Kasumi-1 (cell line): Measurements from ENCODE around the gene KLHL6.
"Not testable (repeated sequence)": the region's sequence is repeated elsewhere in the genome, so short reads cannot be mapped to it uniquely, and the experiment has no call there.

Source experiments
- DNase-seq, 2 experiments: peaks; one replicate each; lab custom pipeline; 2025; lab: John Stamatoyannopoulos, UW

Gene KLHL6

DNA sequence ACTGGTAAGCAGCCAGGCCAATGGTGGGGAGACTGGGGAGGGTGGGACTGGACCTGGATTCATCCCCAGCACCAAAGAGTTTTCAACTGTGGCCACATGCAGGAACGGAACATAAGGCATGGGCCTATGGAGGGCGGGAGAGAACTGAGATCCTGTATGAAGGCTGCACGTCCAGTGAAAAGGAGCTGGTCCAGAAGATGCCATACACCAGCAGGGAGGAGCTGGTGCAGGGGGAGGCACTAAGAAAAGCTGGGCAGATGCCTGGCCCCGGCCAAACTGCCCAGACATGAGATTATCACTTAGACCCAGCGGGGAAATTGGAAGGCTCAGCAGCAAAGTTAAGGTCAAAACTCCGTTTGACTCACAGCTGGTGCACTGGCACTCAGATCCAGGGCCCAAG is 69.0 kb downstream of the KLHL6 start:
- DNase-seq = no peak

DNA sequence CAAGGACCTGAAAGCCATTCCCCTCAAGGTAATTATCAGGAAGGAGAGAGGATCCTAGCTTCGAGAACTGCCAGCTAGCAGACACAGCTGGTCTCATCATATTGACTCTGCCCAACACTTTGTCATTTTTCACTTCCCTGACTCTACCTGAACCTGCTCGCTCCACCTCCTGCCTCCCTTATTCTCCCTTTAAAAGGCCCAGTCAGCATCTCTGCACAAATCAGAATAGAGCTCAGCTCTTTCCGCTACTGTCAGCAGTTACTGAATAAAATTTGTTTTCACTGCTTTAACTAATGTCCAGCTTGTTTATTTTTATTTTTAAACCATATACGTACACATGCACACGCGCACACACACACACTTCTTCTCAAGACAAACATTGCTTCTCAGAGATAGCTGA is 69.9 kb downstream of the KLHL6 start:
- no peak for DNase-seq

GRCh38 chr3:183485093-183485492 is 70.4 kb downstream of the KLHL6 start:
- no peak for DNase-seq

DNA sequence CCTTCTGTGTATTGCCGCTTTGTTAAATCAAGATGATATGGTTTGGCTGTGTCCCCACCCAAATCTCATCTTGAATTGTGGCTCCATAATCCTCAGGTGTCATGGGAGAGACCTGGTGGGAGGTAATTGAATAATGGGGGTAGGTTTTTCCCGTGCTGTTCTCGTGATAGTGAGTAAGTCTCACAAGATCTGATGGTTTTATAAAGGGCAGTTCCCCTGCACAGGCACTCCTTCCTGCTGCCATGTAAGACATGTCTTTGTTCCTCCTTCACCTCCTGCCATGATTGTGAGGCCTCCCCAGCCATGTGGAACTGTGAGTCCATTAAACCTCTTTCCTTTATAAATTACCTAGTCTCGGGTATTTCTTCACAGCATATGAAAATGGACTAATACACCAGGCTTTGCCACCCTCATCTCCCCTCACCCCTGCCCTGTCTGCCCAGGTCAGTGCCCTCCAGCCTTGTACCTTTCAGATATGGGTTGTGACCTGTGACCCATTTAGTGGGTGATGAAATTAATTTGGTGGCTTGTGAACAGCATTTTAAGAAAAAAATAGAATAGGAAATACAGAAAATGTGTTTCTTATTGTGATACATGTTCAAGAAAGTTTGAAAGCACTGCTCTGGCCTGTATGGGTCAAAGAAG is 71.0 kb downstream of the KLHL6 start:
- no peak for DNase-seq

DNA sequence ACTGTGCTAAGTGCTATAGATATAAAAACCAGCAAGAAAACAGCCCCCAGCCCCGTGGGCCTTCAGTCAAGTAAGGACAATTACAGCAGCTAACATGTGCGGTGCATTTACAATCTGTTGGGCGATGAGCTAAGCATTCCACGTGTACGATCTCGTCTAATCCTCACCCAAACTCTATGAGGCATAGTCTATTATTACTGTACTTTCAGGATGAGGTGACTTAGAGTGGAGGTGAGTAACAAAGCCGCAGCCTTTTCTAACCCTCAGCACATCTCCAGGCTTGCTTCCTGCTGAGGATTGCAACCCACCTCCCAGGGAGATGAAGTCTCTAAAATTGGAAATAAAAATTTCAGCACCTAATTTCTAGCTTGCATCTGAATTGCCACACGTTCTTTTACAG is 73.9 kb downstream of the KLHL6 start:
- DNase-seq = no peak

- no peak for DNase-seq
Measured at GRCh38 chr3:183478501-183478900, 77.0 kb downstream of the KLHL6 start.

DNA sequence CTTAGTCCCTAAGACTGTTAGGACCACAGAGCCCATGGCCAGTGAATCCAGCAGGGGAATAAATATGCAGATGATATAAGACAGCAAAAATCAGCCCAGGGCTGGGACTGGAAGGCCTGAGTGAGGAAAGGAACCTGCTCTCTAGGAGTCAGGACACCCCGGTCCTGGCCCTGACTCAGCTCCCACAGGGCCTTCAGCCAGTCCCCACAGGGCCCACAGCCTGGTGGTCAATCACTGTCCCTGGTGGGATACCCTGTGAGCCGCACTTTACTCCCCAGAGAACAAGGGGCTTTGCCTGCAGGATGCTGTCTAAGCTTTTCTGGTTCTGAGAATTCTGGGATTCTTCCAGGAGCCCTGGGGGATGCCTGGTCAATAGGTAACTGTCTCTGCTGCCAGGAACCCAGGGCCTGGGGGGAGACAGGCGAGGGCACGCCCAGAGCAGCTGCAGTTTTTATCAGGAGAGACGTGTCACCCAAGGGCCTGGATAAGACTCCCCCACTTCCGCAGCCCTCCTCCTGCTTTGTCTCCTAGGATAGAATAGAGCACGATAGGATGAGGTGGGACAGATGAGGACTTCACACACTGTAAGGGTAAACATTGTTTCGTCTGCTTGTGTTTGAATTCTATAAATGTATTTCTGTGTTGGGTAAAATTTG is 77.6 kb downstream of the KLHL6 start:
- DNase-seq = no peak

DNA sequence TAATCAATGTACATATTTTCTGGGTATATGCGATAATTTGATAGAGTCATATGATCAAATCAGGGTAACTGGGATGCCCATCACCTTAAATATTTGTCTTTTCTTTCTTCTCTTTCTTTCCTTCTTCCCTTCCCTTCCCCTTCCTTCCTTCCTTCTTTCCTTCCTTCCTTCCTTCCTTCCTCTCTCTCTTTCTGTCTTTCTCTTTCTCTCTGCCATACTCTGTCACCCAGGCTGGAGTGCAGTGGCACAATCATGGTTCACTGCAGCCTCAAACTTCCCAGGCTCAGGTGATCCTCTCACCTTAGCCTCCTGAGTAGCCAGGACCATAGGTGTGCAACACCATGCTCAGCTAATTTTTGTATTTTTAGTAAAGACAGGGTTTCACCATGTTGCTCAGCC is 79.7 kb downstream of the KLHL6 start:
- DNase-seq = not testable (repeated sequence)

GRCh38 chr3:183475016-183475763 is 80.3 kb downstream of the KLHL6 start:
- peak; percentile 40 to 44 for DNase-seq

GRCh38 chr3:183473969-183474368 is 81.5 kb downstream of the KLHL6 start:
- DNase-seq = no peak

- no peak for DNase-seq
Measured at GRCh38 chr3:183472155-183472554, 83.4 kb downstream of the KLHL6 start.

- no peak for DNase-seq
Measured at GRCh38 chr3:183468424-183468823, 87.1 kb downstream of the KLHL6 start.

- DNase-seq = no peak
Measured at GRCh38 chr3:183466575-183466974, 88.9 kb downstream of the KLHL6 start.

DNA sequence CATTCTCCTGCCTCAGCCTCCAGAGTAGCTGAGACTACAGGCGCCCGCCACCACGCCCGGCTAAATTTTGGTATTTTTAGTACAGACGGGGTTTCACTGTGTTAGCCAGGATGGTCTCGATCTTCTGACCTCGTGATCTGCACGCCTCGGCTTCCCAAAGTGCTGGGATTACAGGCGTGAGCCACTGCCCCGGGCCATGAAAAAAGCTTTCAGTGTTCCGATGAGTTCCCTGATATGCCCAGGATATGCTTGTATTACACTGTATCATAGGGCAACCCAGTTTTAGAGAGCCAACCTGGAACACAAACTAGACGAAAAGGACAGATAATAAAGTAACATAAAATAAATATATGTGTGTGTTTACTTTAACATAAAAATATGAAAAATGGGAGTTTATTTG is 89.8 kb downstream of the KLHL6 start:
- not testable (repeated sequence) for DNase-seq

DNA sequence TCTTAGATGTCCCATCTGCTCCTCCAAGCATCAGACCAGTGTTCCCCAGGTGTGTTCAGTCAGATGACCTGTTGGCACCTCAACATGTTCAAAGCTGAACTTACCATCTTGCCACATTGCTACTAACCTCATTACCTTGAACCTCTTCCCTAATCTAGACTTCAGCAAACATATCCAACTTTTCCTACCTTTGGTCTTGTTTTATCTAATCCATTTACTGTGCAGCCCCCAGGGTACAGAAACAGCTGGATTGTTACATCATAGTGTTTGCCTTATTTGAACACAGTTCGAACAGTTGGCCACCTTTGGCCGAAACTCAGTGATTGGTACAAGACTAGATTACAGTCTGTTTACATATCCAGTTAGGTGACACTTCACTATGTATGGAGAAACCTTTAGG is 91.0 kb downstream of the KLHL6 start:
- DNase-seq = no peak

GRCh38 chr3:183460081-183461055 is 95.1 kb downstream of the KLHL6 start:
- DNase-seq = no peak

DNA sequence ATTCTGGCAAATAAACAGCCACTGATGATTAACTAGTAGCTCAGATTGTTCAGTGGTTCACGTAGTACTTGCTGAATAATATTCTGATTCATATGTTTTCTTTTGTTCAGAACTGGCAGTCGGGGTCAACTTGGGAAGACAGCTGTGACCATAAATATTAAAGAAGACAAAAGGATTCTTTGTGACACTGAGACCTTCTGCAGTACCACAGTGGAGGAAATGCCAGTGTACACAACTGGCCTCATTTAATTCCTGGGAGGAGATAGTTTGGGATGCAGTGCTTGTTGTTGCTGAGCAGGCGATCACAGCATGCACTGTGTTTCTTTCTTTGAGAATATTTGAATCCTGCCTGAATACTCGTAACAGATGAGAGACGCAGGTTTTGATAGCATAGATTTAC is 100.4 kb downstream of the KLHL6 start:
- no peak for DNase-seq

GRCh38 chr3:183454064-183454463 is 101.4 kb downstream of the KLHL6 start:
- DNase-seq = no peak

DNA sequence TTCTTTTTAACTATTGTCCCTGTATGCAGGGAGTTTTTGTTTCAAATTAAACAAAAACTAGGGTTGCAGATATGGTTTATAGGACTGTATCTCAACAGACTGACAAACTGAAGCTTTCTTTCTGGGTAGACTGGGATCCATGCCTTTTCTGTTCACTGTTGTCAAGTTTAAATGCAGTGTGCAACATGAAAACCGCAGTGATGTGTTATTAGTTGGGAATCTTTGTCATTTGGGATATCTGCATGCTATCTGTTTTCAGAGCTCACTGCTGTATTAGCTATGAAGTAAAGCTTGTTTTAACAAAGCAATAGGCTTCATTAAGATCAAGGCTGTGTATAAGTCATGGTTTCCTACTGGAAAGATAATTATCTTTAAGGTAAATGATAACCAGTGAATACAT is 105.7 kb downstream of the KLHL6 start:
- DNase-seq = no peak

DNA sequence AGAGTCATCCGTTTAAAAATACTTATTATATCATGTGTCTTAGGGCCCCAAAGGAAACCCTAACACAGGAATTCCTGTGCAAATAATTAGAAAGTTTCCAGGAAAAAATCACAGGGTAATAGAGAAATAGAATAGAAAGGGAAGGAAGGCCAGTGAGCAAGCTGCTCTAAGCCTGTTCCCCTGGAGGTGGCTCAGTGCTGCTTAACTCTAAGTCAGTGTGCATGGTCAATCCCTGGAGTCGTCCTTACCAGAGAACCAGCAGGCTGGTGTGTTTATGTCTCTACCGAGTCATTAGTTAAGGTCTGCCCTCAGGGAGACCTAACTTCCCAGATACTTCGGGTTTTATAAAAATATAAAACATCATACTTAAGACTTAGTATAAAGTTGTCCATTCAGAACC is 106.1 kb downstream of the KLHL6 start:
- peak; percentile 30 to 35 for DNase-seq

DNA sequence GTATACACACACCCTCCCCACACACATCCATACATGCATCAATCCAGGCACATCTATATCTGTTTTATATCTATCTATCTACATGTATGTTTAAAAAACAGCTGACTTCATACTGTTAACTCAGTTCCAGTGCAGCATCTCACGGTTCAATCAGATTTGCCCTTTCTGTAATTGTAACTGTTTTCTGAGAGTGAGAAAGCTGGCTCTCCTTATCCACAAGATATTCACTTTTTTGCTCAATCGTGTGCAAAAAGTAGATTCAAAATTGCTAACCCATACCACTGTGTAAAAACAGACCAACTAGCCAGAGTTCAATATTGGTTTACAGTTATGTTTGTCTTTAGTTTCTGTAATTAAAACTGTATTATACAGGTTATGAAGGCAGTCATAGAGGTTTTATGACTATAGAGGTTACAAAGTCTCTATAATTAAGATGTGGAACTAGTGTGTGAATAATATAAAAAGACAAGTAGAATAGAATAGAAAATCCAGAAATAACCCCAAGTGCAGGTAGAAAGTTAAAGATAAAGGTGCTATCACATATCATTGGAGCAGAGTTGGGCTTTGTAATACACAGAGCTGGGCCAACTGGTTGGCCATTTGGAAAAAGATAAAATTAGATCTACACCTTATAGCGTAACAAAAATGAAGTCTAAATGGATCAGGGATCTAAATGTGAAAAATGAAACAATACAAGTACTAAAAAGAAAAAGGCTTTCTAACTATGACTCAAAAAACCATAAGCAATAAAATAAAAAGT is 107.0 kb downstream of the KLHL6 start:
- DNase-seq = no peak
